ENCODE results near the gene S100A2. TPM values are rescaled to one million over a fixed set of nuclear protein-coding genes. Genes with fewer than 3 reads are reported as not detected.

S100A2 gene
- total and polyA plus RNA-seq, 2 of the 13 experiments (the other 11 are each of a cell fraction or from before 2014, with no cell fraction given) = 1.2 TPM

GRCh38 chr1:153543736-153544135 lies 21.9 kb downstream of the S100A2 start:
- CTCF ChIA-PET (ENCODE audit: low intra/inter-chr PET ratio, low total read pairs) = no interaction called here
- H3K4me3 ChIP-seq (replicated peaks in 1 of 3; ENCODE audit: insufficient read depth in 1 of 3, low read depth in 2 of 3, low read length in 3 of 3) = no peak overlapping the region
- H3K27ac ChIP-seq (ENCODE audit: extremely low read length, insufficient read depth, low read length) = no peak overlapping the region
- H3K9me3 ChIP-seq (ENCODE audit: low read length) = no peaks in the 10 kb centered on the region
- no peak overlapping the region for H3K4me2 ChIP-seq (ENCODE audit: low read depth, low read length)
- 92% methylated on average over 4 of the region's 4 CpGs for WGBS (ENCODE audit: low lambda C conversion rate)
- ATAC-seq (no peak), DNase-seq (ENCODE audit: low spot score) (no peak), FAIRE-seq (no peak)
- no peak overlapping the region for H3K9ac ChIP-seq (ENCODE audit: insufficient read depth, low read depth, low read length)
- intact Hi-C loops (cut with micrococcal nuclease; ENCODE audit: unreplicated experiment) (no loop called here), in situ Hi-C loops (cut with HindIII; ENCODE audit: extremely low pct_ligation_motif_present, low pct_unique_long_range_greater_than_20kb) (no loop called here)
- no peak overlapping the region for H2AFZ ChIP-seq (ENCODE audit: low read length)
- H3K27me3 ChIP-seq (ENCODE audit: control insufficient read depth in 1 of 2, insufficient read depth in 2 of 2, low read length in 2 of 2) = peaks cover 1 to 10% of the 10 kb centered on the region in 2 experiments; a peak in 2 of 5 replicates
- no TSS peak for BruUV-seq (replicated peaks)
- no peak for TF ChIP-seq ZNF264 (CRISPR knock-in tag; IDR thresholded peaks at IDR 0.05)
- no peak for TF ChIP-seq HMGA1 (CRISPR knock-in tag; conservative IDR thresholded peaks at IDR 0.05)
- TF ChIP-seq ZNF800 (CRISPR knock-in tag; IDR thresholded peaks at IDR 0.05) = no peak
- no peak for TF ChIP-seq ZNF180 (CRISPR knock-in tag; IDR thresholded peaks at IDR 0.05; ENCODE audit: borderline replicate concordance, low read depth)
- no peak for TF ChIP-seq REL (CRISPR knock-in tag; conservative IDR thresholded peaks at IDR 0.05)
- no peak for TF ChIP-seq ZNF773 (CRISPR knock-in tag; IDR thresholded peaks at IDR 0.05; ENCODE audit: borderline replicate concordance)
- no peak for TF ChIP-seq ZNF782 (CRISPR knock-in tag; IDR thresholded peaks at IDR 0.05; ENCODE audit: borderline replicate concordance)
- TF ChIP-seq POLR2G (IDR thresholded peaks at IDR 0.05; ENCODE audit: low read depth, low read length) = no peak
- no peaks in the 10 kb centered on the region for H3K36me3 ChIP-seq (replicated peaks in 1 of 2; ENCODE audit: control insufficient read depth in 1 of 2, insufficient read depth in 2 of 2, low read length in 2 of 2)
- H4K20me1 ChIP-seq (ENCODE audit: insufficient read depth, low read length) = no peaks in the 10 kb centered on the region
- no peaks in the 10 kb centered on the region for H3K79me2 ChIP-seq (ENCODE audit: insufficient read depth, low read length)
- peaks cover 95% of the 10 kb centered on the region for H3K4me1 ChIP-seq (ENCODE audit: insufficient read depth, low read length)
- POLR2A ChIA-PET = interaction anchor here (2.0 to 2.9 kb wide), 3 partner anchors 8 to 23 kb away, joined by 16 to 27 read pairs (median 22); partner anchors contain the start of genes S100A2 and S100A6

All from HepG2 (cell line).